DOHH2 (cell line): Measurements from ENCODE around the gene TOGARAM2.

ENCODE experiments used
- EZH2phosphoT487 ChIP-seq: fragments of 200-600 bp; sonication (generic); IDR thresholded peaks from 2 replicates; pipeline ENCODE4 v1.6.1; 2017; ENCODE audit warnings: borderline replicate concordance, mild to moderate bottlenecking, antibody characterized with exemption, low read length, moderate library complexity, mixed read lengths
- TF ChIP-seq, protein P1 (sequence below): fragments of 200-600 bp; sonication (generic); IDR thresholded peaks from one replicate; pipeline ENCODE4 v1.5.1; 2014; ENCODE audit warnings: antibody characterized with exemption, mild to moderate bottlenecking, low read depth, low read length; ENCODE audit not compliant: poor library complexity, severe bottlenecking

GRCh38 chr2:29063646-29064345 is 82.7 kb downstream of the TOGARAM2 start:
- TF ChIP-seq, protein P1, sequence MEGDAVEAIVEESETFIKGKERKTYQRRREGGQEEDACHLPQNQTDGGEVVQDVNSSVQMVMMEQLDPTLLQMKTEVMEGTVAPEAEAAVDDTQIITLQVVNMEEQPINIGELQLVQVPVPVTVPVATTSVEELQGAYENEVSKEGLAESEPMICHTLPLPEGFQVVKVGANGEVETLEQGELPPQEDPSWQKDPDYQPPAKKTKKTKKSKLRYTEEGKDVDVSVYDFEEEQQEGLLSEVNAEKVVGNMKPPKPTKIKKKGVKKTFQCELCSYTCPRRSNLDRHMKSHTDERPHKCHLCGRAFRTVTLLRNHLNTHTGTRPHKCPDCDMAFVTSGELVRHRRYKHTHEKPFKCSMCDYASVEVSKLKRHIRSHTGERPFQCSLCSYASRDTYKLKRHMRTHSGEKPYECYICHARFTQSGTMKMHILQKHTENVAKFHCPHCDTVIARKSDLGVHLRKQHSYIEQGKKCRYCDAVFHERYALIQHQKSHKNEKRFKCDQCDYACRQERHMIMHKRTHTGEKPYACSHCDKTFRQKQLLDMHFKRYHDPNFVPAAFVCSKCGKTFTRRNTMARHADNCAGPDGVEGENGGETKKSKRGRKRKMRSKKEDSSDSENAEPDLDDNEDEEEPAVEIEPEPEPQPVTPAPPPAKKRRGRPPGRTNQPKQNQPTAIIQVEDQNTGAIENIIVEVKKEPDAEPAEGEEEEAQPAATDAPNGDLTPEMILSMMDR = no peak
- TF ChIP-seq EZH2phosphoT487 = no peak
